Suprapubic skin (tissue), 4 donors: ENCODE measurements around the gene CORO2A. TPM values are rescaled to one million over a fixed set of nuclear protein-coding genes. Genes with fewer than 3 reads are reported as not detected.
"Not testable (repeated sequence)": the region's sequence is repeated elsewhere in the genome, so short reads cannot be mapped to it uniquely, and the experiment has no call there.

Experiments used
- DNase-seq, 2 donors: peaks; one replicate each; pipeline ENCODE4 v3.0.0-alpha.2; 2019; ENCODE audit warnings: low spot score in 2 of 2
- H3K27ac ChIP-seq: fragments of 200-600 bp; sonication (generic); one replicate; pipeline ENCODE4 v1.5.1; 2019
- H3K27me3 ChIP-seq: fragments of 200-600 bp; sonication (generic); one replicate; pipeline ENCODE4 v1.5.1; 2019
- H3K36me3 ChIP-seq: fragments of 200-600 bp; sonication (generic); one replicate; pipeline ENCODE4 v1.5.1; 2019
- H3K4me1 ChIP-seq: fragments of 200-600 bp; sonication (generic); one replicate; pipeline ENCODE4 v1.5.1; 2019
- H3K4me3 ChIP-seq: fragments of 200-600 bp; sonication (generic); one replicate; pipeline ENCODE4 v1.5.1; 2019; ENCODE audit warnings: mild to moderate bottlenecking
- H3K9me3 ChIP-seq: fragments of 200-600 bp; sonication (generic); one replicate; pipeline ENCODE4 v1.5.1; 2019
- CTCF ChIP-seq, 2 donors: fragments of 200-600 bp in 1 of 2; fragments of 450-650 bp in 1 of 2; sonication (generic) in 1 of 2; IDR thresholded peaks; one replicate each; pipeline ENCODE4 v1.5.1; 2016 to 2019; ENCODE audit warnings: antibody characterized with exemption in 2 of 2, mild to moderate bottlenecking in 1 of 2, moderate library complexity in 1 of 2
- EP300 ChIP-seq: sonication (generic); formaldehyde crosslinking; IDR thresholded peaks from one replicate; pipeline ENCODE4 v1.6.1; 2017; ENCODE audit warnings: antibody characterized with exemption
- POLR2A ChIP-seq, 2 donors: fragments of 450-650 bp; IDR thresholded peaks; one replicate each; pipeline ENCODE4 v1.6.1; 2017; ENCODE audit warnings: antibody characterized with exemption in 2 of 2, mild to moderate bottlenecking in 2 of 2, moderate library complexity in 2 of 2
- POLR2AphosphoS5 ChIP-seq, 3 donors: sonication (generic); formaldehyde crosslinking; IDR thresholded peaks; one replicate each; pipeline ENCODE4 v1.6.1; 2017; ENCODE audit warnings: antibody characterized with exemption in 3 of 3
- WGBS: methylation state at CpG from one replicate; pipeline ENCODE4 v1.1.5; 2018; 5-methylcytosine and 5-hydroxymethylcytosine counted together
- total RNA-seq, 4 donors: library from RNA; depleted of rRNA; stranded (reverse); fragments of >200 nt; gene quantifications; one replicate each; pipeline ENCODE4 v1.1.0, GENCODE V29; 2016

The CORO2A gene
- total RNA-seq, 4 donors from 2014 or later = 17.5 to 25.0 (median 19.9) TPM

- Histone ChIP-seq H3K27ac (no peak overlapping the region), H3K4me1 (peaks cover 14% of the 10 kb centered on the region), H3K4me3 (no peak overlapping the region), H3K9me3 (no peaks in the 10 kb centered on the region), H3K36me3 (no peaks in the 10 kb centered on the region), H3K27me3 (no peaks in the 10 kb centered on the region)
- DNase-seq = no peak
- 56% methylated on average over 2 of the region's 6 CpGs for WGBS
- no peak for TF ChIP-seq POLR2AphosphoS5 (IDR thresholded peaks at IDR 0.05)
- no peak for TF ChIP-seq EP300
- TF ChIP-seq CTCF (IDR thresholded peaks at IDR 0.05) = no peak
- no peak for TF ChIP-seq POLR2A (IDR thresholded peaks at IDR 0.05)
These were observed 17.3 kb downstream of the CORO2A start for GRCh38 chr9:98175028-98175569.

- H3K27me3 ChIP-seq, DNase-seq, H3K27ac ChIP-seq, H3K4me3 ChIP-seq, H3K9me3 ChIP-seq, H3K36me3 ChIP-seq: not testable (repeated sequence)
- WGBS = 81% methylated on average over 5 of the region's 5 CpGs
- peaks cover 16% of the 10 kb centered on the region for H3K4me1 ChIP-seq
These were observed 17.9 kb downstream of the CORO2A start for GRCh38 chr9:98174502-98174918.

GRCh38 chr9:98173181-98173580, 19.3 kb downstream of the CORO2A start:
- H3K4me1 ChIP-seq = peaks cover 16% of the 10 kb centered on the region
- H3K27ac ChIP-seq = no peak overlapping the region
- 73% methylated on average over 10 of the region's 16 CpGs for WGBS
- H3K36me3 ChIP-seq = no peaks in the 10 kb centered on the region
- H3K27me3 ChIP-seq = no peaks in the 10 kb centered on the region
- no peak for TF ChIP-seq POLR2AphosphoS5 (IDR thresholded peaks at IDR 0.05)
- TF ChIP-seq POLR2A (IDR thresholded peaks at IDR 0.05) = no peak
- no peak for TF ChIP-seq CTCF (IDR thresholded peaks at IDR 0.05)
- TF ChIP-seq EP300 = no peak
- no peaks in the 10 kb centered on the region for H3K9me3 ChIP-seq
- no peak overlapping the region for H3K4me3 ChIP-seq
- DNase-seq = no peak

GRCh38 chr9:98172604-98173003, 19.8 kb downstream of the CORO2A start:
- Histone ChIP-seq H3K27ac (no peak overlapping the region), H3K27me3 (no peaks in the 10 kb centered on the region), H3K4me1 (peaks cover 16% of the 10 kb centered on the region), H3K4me3 (no peak overlapping the region), H3K9me3 (no peaks in the 10 kb centered on the region), H3K36me3 (no peaks in the 10 kb centered on the region)
- TF ChIP-seq CTCF (IDR thresholded peaks at IDR 0.05) (no peak), EP300 (no peak), POLR2AphosphoS5 (IDR thresholded peaks at IDR 0.05) (no peak), POLR2A (IDR thresholded peaks at IDR 0.05) (no peak)
- 64% methylated on average over 3 of the region's 3 CpGs for WGBS
- DNase-seq = no peak

- Histone ChIP-seq H3K27ac (no peak overlapping the region), H3K36me3 (no peaks in the 10 kb centered on the region), H3K4me3 (no peak overlapping the region), H3K4me1 (peaks cover 16% of the 10 kb centered on the region), H3K9me3 (no peaks in the 10 kb centered on the region), H3K27me3 (no peaks in the 10 kb centered on the region)
- DNase-seq = no peak
- TF ChIP-seq CTCF (IDR thresholded peaks at IDR 0.05) (no peak), POLR2AphosphoS5 (IDR thresholded peaks at IDR 0.05) (no peak), EP300 (no peak), POLR2A (IDR thresholded peaks at IDR 0.05) (no peak)
- 69% methylated on average over 13 of the region's 16 CpGs for WGBS
These were observed 21.1 kb downstream of the CORO2A start for GRCh38 chr9:98171176-98171925.
